Natural killer cell treated with Interleukin-12 subunit alpha and Interleukin-12 subunit beta and Interleukin-15 and Interleukin-18, amount 100 ng/mL, for 72 hours (primary cell): Measurements from ENCODE around the gene GP9. TPM values are rescaled to one million over a fixed set of nuclear protein-coding genes. Genes with fewer than 3 reads are reported as not detected.
"Not testable (repeated sequence)": the region's sequence is repeated elsewhere in the genome, so short reads cannot be mapped to it uniquely, and the experiment has no call there.

ENCODE experiments used
- ATAC-seq, 2 donors: fragments of 150-1000 bp; cut with Tn5 transposase in 1 of 2; sonication (Bioruptor Pico), chemical (Tn5 transposase) in 1 of 2; 2 replicates each; pipeline ENCODE4 v1.10.0; 2021
- DNase-seq: peaks from one replicate; pipeline ENCODE4 v3.0.0; 2022; ENCODE audit warnings: low spot score
- H3K27ac Mint-ChIP-seq, 2 donors: 1 replicate in 1 of 2; 2 replicates in 1 of 2; pipeline ENCODE4 v1.8.0; 2022; ENCODE audit warnings: mixed read lengths in 2 of 2, mild to moderate bottlenecking in 1 of 2, moderate library complexity in 1 of 2
- H3K27me3 Mint-ChIP-seq, 2 donors: 1 replicate in 1 of 2; 2 replicates in 1 of 2; pipeline ENCODE4 v1.8.0; 2022; ENCODE audit warnings: mixed read lengths in 2 of 2
- H3K36me3 Mint-ChIP-seq: one replicate; pipeline ENCODE4 v1.8.0; 2022; ENCODE audit warnings: mixed read lengths
- H3K4me1 Mint-ChIP-seq, 2 donors: 1 replicate in 1 of 2; 2 replicates in 1 of 2; pipeline ENCODE4 v1.8.0; 2022; ENCODE audit warnings: low read depth in 2 of 2, mixed read lengths in 2 of 2, mild to moderate bottlenecking in 1 of 2
- H3K4me3 Mint-ChIP-seq: one replicate; pipeline ENCODE4 v1.8.0; 2022; ENCODE audit warnings: mixed read lengths
- H3K9me3 Mint-ChIP-seq: 2 replicates; pipeline ENCODE4 v1.8.0; 2022; ENCODE audit warnings: mixed read lengths
- total RNA-seq, 2 donors: library from RNA; stranded (reverse); gene quantifications; one replicate each; pipeline ENCODE4 v1.2.3, GENCODE V29; 2022

GP9 gene
- total RNA-seq, 2 donors from 2014 or later: 0.45 TPM; not detected in 1

DNA sequence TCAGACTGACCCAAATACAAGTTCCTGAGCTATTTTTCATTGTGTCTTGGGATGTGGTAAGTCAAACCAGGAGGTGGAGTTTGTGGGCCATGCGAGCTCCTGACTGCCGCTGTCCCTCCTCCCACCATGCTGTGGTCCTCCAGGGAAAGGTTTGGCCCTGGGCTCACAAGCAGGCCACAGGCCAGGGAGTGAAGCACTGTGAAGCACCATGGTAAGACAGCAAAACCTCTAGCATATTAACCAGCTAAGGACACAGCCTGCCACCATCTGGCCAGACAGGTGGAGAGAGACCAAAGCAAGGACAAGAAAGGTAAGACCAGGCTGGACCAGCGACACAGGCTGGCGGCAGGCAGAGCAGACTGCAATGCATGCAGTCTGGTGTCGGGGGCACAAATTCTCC, 45.7 kb downstream of the GP9 start:
- Mint-ChIP-seq H3K27me3 (no peaks in the 10 kb centered on the region), H3K27ac (no peak overlapping the region), H3K4me1 (peaks cover 39 to 49% of the 10 kb centered on the region in 2 donors), H3K9me3 (no peaks in the 10 kb centered on the region), H3K4me3 (no peak overlapping the region), H3K36me3 (peaks cover 6% of the 10 kb centered on the region)
- DNase-seq (no peak), ATAC-seq (peak in 1 of 2 donors; percentile 24)

DNA sequence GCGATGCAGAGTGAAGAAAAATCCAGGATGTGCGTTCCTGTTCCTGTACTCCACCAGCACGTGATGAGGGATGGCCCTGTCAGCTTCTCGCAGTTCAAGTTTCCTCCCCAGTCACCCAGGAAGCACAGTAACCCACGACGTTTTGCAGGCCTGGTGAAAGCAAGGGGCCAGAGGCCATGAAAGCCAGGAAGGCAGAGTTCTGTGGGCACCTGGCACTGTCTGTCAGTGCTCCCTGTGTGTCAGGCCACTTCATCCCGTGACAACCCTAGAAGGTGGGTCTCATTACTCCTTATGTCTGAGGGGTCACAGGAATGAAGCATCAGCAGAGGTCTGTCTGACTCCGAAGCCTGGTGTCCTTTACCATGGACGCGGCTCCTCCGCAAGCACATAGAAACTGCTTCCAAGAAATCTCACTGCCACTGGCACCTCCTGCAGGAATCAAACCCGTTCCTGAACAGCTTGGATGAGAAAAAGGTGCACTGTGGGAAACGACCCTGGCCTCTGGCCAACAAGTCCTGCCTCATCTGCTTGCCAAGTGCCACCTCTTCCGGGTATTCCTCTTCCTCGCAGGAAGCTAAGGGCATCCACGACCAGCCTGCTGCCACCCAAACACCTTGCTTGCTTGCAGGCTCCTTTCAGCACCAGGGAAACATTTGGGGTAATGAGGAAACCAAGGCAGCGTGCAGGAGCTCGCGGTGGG, 46.4 kb downstream of the GP9 start:
- no peaks in the 10 kb centered on the region for H3K27me3 Mint-ChIP-seq
- DNase-seq (no peak), ATAC-seq (no peak)
- no peaks in the 10 kb centered on the region for H3K9me3 Mint-ChIP-seq
- H3K4me1 Mint-ChIP-seq: peaks cover 32 to 42% of the 10 kb centered on the region in 2 donors
- H3K4me3 Mint-ChIP-seq: no peak overlapping the region
- peak overlapping the region in 1 of 2 donors; percentile 83 for H3K27ac Mint-ChIP-seq
- peaks cover 6% of the 10 kb centered on the region for H3K36me3 Mint-ChIP-seq

DNA sequence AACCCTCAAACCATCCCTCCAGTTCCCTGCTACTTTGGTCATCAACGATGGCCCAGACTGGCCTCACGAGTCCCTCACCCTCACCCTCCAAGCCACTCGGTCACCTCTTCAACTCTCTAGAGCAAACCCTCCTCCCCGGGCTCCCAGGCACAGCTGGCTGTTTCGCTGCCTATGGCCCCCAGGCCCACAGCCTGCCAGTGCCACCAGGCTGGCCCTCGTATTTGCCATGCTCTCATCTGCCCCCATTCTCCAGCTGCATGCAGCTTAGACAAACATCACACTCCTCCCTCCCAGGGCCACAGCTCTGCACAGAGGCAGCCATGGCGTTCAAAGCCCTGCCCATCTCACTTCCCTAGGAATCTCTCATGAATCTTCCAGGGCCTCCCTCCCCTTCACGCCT, 47.2 kb downstream of the GP9 start:
- H3K27me3 Mint-ChIP-seq: no peaks in the 10 kb centered on the region
- no peak overlapping the region for H3K4me3 Mint-ChIP-seq
- H3K4me1 Mint-ChIP-seq: peaks cover 32 to 44% of the 10 kb centered on the region in 2 donors
- no peak for ATAC-seq
- H3K27ac Mint-ChIP-seq: peak overlapping the region; percentile 49 to 83
- H3K36me3 Mint-ChIP-seq: peaks cover 6% of the 10 kb centered on the region
- no peak for DNase-seq
- H3K9me3 Mint-ChIP-seq: no peaks in the 10 kb centered on the region

DNA sequence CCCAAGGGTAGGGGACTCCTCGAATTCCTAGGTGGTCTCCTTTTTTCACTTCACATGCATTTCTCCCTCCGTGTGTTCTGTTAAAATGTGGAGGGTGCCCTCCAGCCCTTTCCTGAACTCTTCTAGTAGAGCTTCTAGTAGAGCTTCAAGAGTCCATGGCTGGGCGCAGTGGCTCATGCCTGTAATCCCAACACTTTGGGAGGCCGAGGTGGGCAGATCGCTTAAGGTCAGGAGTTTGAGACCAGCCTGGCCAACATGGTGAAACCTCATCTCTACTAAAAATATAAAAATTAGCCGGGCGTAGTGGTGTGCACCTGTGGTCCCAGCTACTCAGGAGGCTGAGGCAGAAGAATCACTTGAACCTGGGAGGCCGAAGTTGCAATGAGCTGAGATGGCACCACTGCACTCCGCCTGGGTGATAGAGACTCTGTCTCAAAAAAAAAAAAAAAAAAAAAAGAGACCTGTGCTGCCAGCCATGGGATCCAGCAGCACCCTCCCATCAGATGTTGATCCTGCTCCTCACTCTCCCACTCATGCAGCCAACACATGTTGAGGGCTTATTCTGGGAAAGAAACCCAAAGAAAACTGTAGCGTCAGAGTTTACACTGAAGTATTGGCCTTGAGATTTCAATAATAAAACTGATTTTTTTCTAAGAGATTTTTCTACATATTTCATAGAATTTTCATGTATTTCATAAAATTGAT, 50.6 kb downstream of the GP9 start:
- not testable (repeated sequence) for H3K9me3 Mint-ChIP-seq, H3K27me3 Mint-ChIP-seq, DNase-seq, H3K4me3 Mint-ChIP-seq, ATAC-seq, H3K36me3 Mint-ChIP-seq
- peaks cover 27 to 37% of the 10 kb centered on the region in 2 donors for H3K4me1 Mint-ChIP-seq
- peak overlapping the region; percentile 75 to 89 for H3K27ac Mint-ChIP-seq

Other genes with a start within 250 kb of the GP9 start
- gene ACAD9, start 181.2 kb upstream of the GP9 start, total RNA-seq: 100 to 1,000 TPM in 1 of 2 donors, 10 to 100 TPM in 1; 50.6 to 143 TPM
- under 1 TPM in 1 of 2 donors, not detected in 1; 0.50 TPM for gene CFAP92, start 66.7 kb upstream of the GP9 start, total RNA-seq
- gene EFCC1, start 59.5 kb upstream of the GP9 start, total RNA-seq: under 1 TPM in 1 of 2 donors, not detected in 1; 0.21 TPM
- gene RAB43, start 61.0 kb downstream of the GP9 start, total RNA-seq: 10 to 100 TPM; 50.7 to 53.9 TPM
- 10 to 100 TPM; 54.7 to 59.7 TPM for gene ISY1, start 100.3 kb downstream of the GP9 start, total RNA-seq
- gene CNBP, start 123.1 kb downstream of the GP9 start, total RNA-seq: 100 to 1,000 TPM; 230 to 268 TPM
- gene COPG1, start 188.8 kb downstream of the GP9 start, total RNA-seq: 100 to 1,000 TPM; 203 to 236 TPM
- gene HMCES, start 218.1 kb downstream of the GP9 start, total RNA-seq: 10 to 100 TPM; 49.2 to 52.5 TPM